Right lobe of liver (tissue), 4 donors: ENCODE results near the gene KCNK7.

Source experiments
- CTCF ChIP-seq, 4 donors: fragments of 200-600 bp in 3 of 4; fragments of 450-650 bp in 1 of 4; IDR thresholded peaks; one replicate each; pipeline versions ENCODE4 v1.5.1 to v1.8.0; 2016 to 2022; ENCODE audit warnings: antibody characterized with exemption in 4 of 4, mild to moderate bottlenecking in 2 of 4
- POLR2A ChIP-seq: fragments of 450-650 bp; IDR thresholded peaks from one replicate; pipeline ENCODE4 v1.6.1; 2017; ENCODE audit warnings: antibody characterized with exemption, mild to moderate bottlenecking
- donor health status: DM: no; HTN: no; CAD: no.
- donor health status: DM: no; HTN: no; CAD: no.
- donor health status: DM: no; HTN: yes; CAD: no.

DNA sequence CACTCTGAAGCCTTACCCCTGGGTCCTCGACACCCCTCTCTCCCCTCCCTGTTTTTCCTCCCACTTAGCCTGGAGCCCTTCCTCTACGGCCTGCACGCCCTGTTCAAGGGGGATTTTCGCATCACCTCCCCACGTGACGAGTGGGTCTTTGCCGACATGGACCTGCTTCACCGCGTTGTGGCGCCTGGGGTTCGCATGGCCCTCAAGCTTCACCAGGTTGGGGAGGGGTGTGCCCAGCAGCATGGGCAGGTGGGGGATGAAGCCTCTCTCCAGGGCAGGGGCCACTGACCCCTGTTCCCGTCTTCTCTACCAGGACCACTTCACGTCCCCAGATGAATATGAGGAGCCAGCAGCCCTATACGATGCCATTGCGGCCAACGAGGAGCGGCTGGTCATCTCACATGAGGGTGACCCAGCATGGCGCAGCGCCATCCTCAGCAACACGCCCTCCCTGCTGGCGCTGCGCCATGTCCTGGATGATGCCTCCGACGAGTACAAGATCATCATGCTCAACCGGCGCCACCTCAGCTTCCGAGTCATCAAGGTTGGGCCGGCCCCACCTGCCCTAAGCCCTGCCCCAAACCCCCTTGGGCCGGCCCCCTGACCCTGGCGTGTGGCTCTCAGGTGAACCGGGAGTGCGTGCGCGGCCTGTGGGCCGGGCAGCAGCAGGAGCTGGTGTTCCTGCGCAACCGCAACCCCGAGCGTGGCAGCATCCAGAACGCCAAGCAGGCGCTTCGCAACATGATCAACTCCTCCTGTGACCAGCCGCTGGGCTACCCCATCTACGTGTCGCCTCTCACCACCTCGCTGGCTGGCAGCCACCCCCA is 39.5 kb upstream of the KCNK7 start:
- no peak for TF ChIP-seq CTCF (IDR thresholded peaks at IDR 0.05)
- TF ChIP-seq POLR2A = no peak
